Body of pancreas (tissue), 4 donors: ENCODE data around the gene EQTN. TPM values are rescaled to one million over a fixed set of nuclear protein-coding genes. Genes with fewer than 3 reads are reported as not detected.

Experiments used
- ATAC-seq: fragments of 150-250 bp; one replicate; pipeline ENCODE4 v1.9.1; 2016
- DNase-seq, 4 donors: peaks; one replicate each; pipeline ENCODE4 v3.0.0-alpha.2; 2019
- H3K27ac ChIP-seq, 4 donors: fragments of 200-600 bp; sonication (generic); 1 replicate in 3 of 4; 2 replicates in 1 of 4; pipeline versions ENCODE4 v1.5.1 to v1.6.1; 2016 to 2019; ENCODE audit warnings: mild to moderate bottlenecking in 1 of 4, mixed read lengths in 1 of 4, moderate library complexity in 1 of 4
- H3K27me3 ChIP-seq, 2 donors: fragments of 200-600 bp; sonication (generic); one replicate each; pipeline ENCODE4 v1.6.0; 2016; ENCODE audit warnings: mild to moderate bottlenecking in 1 of 2
- H3K36me3 ChIP-seq, 2 donors: fragments of 200-600 bp; sonication (generic); replicated peaks in 1 of 2; 2 replicates each; pipeline ENCODE4 v1.5.1; 2016; ENCODE audit warnings: low read depth in 2 of 2; ENCODE audit not compliant: insufficient read depth in 1 of 2
- H3K4me1 ChIP-seq: fragments of 200-600 bp; sonication (generic); one replicate; pipeline ENCODE4 v1.6.0; 2016
- H3K4me3 ChIP-seq, 2 donors: fragments of 200-600 bp; sonication (generic); 1 replicate in 1 of 2; 2 replicates in 1 of 2; pipeline ENCODE4 v1.5.1; 2016 to 2019
- H3K9me3 ChIP-seq, 3 donors: fragments of 200-600 bp; sonication (generic); 1 replicate in 2 of 3; 2 replicates in 1 of 3; pipeline ENCODE4 v1.5.1; 2016
- POLR2A ChIP-seq, 3 donors: fragments of 450-650 bp; IDR thresholded peaks; one replicate each; pipeline ENCODE4 v1.6.1; 2016; ENCODE audit warnings: antibody characterized with exemption in 3 of 3, mild to moderate bottlenecking in 2 of 3
- WGBS, 2 donors: methylation state at CpG; one replicate each; pipeline ENCODE4 v1.1.5; 2017; 5-methylcytosine and 5-hydroxymethylcytosine counted together
- intact Hi-C: fragments of 100-400 bp; cut with DNase I; formaldehyde crosslinking; loops from one replicate; pipeline ENCODE4 v1.15.1; 2023
- total RNA-seq, 2 donors: library from RNA; depleted of rRNA; stranded (reverse); fragments of >200 nt; gene quantifications; one replicate each; pipeline ENCODE4 v1.1.0, GENCODE V29; 2016
- TF ChIP-seq, protein P1 (sequence below), 7 experiments: fragments of 450-650 bp in 4 of 7; fragments of 200-600 bp in 3 of 7; sonication (generic) in 3 of 7; IDR thresholded peaks; one replicate each; pipeline ENCODE4 v1.5.1; 2016 to 2019; ENCODE audit warnings: antibody characterized with exemption in 7 of 7

Gene EQTN
- total RNA-seq, 2 donors from 2014 or later, result not detected

DNA sequence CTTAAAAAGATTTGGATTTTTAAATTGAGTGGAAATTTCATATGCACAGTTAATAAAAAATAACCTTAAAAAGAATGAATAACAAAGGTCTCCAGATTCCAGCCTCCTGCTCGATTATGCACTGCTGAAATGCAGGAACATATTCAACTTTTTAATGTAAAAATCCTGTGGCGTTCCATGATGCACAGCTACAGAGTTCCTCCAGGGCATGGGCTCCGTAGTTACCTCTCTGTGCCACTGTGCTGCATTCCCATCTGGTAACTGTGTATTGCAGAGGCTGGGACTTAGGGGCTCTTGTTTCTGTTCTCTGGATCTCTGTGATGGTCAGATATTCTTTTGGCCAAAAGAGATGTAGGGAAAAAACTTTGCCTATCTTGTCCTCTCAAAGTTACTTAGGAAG, 31.5 kb upstream of the EQTN start:
- no peaks in the 10 kb centered on the region for H3K9me3 ChIP-seq
- peaks cover 3% of the 10 kb centered on the region for H3K4me1 ChIP-seq
- TF ChIP-seq POLR2A (IDR thresholded peaks at IDR 0.05), result no peak
- TF ChIP-seq, protein P1, sequence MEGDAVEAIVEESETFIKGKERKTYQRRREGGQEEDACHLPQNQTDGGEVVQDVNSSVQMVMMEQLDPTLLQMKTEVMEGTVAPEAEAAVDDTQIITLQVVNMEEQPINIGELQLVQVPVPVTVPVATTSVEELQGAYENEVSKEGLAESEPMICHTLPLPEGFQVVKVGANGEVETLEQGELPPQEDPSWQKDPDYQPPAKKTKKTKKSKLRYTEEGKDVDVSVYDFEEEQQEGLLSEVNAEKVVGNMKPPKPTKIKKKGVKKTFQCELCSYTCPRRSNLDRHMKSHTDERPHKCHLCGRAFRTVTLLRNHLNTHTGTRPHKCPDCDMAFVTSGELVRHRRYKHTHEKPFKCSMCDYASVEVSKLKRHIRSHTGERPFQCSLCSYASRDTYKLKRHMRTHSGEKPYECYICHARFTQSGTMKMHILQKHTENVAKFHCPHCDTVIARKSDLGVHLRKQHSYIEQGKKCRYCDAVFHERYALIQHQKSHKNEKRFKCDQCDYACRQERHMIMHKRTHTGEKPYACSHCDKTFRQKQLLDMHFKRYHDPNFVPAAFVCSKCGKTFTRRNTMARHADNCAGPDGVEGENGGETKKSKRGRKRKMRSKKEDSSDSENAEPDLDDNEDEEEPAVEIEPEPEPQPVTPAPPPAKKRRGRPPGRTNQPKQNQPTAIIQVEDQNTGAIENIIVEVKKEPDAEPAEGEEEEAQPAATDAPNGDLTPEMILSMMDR (IDR thresholded peaks at IDR 0.05), result no peak
- DNase-seq (no peak), ATAC-seq (no peak)
- H3K4me3 ChIP-seq, result no peak overlapping the region
- no peaks in the 10 kb centered on the region for H3K27me3 ChIP-seq
- no peak overlapping the region for H3K27ac ChIP-seq
- no peaks in the 10 kb centered on the region for H3K36me3 ChIP-seq
- 78% methylated on average over 3 of the region's 3 CpGs for WGBS, 2 donors
- intact Hi-C loops, result no loop called here

DNA sequence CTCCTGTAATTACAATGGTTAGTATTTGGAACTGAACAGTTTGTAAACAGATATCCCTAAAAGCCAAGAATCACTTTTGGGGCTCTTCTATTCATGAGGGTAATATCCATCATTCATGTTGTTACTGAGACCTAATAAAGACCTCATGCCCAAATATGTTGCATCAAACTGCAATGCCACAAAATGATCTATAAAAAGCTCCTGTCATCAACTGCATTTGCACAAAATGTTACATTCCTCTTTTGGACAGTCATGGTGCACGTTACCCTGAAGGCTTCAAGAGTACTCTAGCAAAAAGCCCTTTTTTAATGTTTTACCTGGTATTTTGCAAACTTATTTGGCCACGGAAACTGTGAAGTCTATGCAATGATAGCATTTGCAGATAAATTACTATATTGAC, 14.2 kb upstream of the EQTN start:
- ATAC-seq, result no peak
- intact Hi-C loops, result no loop called here
- Histone ChIP-seq H3K27ac (no peak overlapping the region), H3K27me3 (no peaks in the 10 kb centered on the region), H3K9me3 (no peaks in the 10 kb centered on the region), H3K4me1 (no peaks in the 10 kb centered on the region), H3K36me3 (no peaks in the 10 kb centered on the region), H3K4me3 (no peak overlapping the region)
- TF ChIP-seq POLR2A (IDR thresholded peaks at IDR 0.05), result no peak
- TF ChIP-seq, protein P1 (IDR thresholded peaks at IDR 0.05), result no peak
- DNase-seq, result no peak
- 75 to 89% methylated on average over 2 of the region's 2 CpGs for WGBS, 2 donors

DNA sequence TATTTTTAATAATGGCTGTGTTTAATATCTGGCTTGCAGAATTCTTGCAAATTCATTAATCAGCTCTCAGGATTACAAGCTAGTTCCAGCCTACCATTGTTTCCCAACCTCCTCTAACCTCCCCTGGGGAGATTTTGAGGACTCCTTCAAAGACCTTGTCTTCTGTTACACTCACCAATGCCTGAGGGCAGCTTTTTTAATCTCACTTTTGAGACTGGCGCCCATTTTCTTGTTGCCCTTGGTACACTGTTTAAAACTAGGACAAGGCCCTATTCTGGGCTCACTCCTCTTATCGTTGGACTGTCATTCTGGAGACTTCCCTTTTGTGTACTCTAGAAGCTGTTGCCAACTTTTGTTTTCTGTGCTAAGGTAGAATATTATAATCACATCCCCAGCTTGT, 13.6 kb upstream of the EQTN start:
- Histone ChIP-seq H3K4me3 (no peak overlapping the region), H3K4me1 (no peaks in the 10 kb centered on the region), H3K9me3 (no peaks in the 10 kb centered on the region), H3K36me3 (no peaks in the 10 kb centered on the region), H3K27ac (no peak overlapping the region), H3K27me3 (no peaks in the 10 kb centered on the region)
- DNase-seq (no peak), ATAC-seq (no peak)
- TF ChIP-seq POLR2A (IDR thresholded peaks at IDR 0.05), result no peak
- 31 to 36% methylated on average over 2 of the region's 2 CpGs for WGBS, 2 donors
- intact Hi-C loops, result no loop called here

DNA sequence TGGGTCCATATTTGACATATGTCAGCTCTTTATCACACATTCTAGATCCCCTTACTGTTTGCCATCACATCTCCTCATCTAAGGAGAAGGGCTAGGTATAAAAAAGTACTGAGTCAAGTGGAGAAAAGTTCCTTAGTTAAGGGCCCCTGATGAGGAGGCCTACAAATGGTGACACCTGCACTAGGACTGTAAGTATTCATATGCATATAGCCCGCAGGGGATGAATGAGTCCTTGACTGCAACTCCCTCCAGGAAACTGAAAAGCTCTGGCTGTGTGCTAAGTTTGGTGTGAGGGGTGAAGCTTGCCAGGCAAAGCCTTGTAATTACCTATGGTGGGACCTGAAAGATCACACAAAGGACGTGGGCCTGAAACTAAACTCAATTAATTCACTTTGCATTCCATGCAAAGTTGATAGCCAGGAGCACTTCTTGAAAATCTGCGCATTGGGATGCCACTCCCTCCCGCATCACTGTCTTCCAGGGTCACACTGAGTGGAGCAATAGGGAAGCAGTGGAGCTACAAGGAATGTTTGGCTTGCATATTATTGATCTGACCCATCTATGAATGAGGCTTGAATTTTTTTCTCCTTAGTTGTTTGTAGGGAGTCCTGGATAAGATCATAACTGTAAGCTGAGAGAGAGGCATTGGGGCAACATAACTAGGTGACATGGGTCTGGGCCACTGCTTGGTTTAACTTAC, 11.9 kb upstream of the EQTN start:
- H3K36me3 ChIP-seq, result no peaks in the 10 kb centered on the region
- DNase-seq (no peak), ATAC-seq (no peak)
- WGBS, 2 donors, result 83 to 89% methylated on average over 4 of the region's 4 CpGs
- no peak overlapping the region for H3K4me3 ChIP-seq
- H3K4me1 ChIP-seq, result no peaks in the 10 kb centered on the region
- intact Hi-C loops, result no loop called here
- no peak overlapping the region for H3K27ac ChIP-seq
- no peaks in the 10 kb centered on the region for H3K27me3 ChIP-seq
- TF ChIP-seq POLR2A (IDR thresholded peaks at IDR 0.05), result no peak
- TF ChIP-seq, protein P1 (IDR thresholded peaks at IDR 0.05), result no peak
- H3K9me3 ChIP-seq, result no peaks in the 10 kb centered on the region

DNA sequence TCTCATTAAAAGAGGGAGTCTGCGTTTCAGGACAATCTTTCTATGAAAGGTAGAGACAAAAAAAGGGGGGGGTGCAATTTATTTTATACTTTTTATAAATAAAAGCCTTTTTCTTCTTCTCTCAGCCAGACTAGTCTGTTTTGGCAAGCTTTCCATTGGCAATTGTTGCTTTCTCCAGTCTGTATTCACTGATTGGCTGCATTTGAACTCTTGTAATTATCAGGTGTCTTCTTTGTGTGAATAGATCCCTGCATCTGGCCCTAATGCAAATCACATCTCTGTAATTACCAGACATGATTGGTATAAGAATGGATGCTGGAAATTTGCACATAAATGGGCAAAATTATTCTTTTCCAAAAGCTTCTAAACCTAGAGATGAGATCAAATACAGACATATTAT, 7.6 kb upstream of the EQTN start:
- no peak for TF ChIP-seq POLR2A (IDR thresholded peaks at IDR 0.05)
- TF ChIP-seq, protein P1 (IDR thresholded peaks at IDR 0.05), result no peak
- no peaks in the 10 kb centered on the region for H3K27me3 ChIP-seq
- no peak for DNase-seq
- ATAC-seq, result no peak
- no peaks in the 10 kb centered on the region for H3K9me3 ChIP-seq
- H3K36me3 ChIP-seq, result no peaks in the 10 kb centered on the region
- no peaks in the 10 kb centered on the region for H3K4me1 ChIP-seq
- 68 to 71% methylated on average over 1 of the region's 1 CpG for WGBS, 2 donors
- H3K4me3 ChIP-seq, result no peak overlapping the region
- H3K27ac ChIP-seq, result no peak overlapping the region
- intact Hi-C loops, result no loop called here
